ENCODE results near the gene DHRS12.

The DHRS12 gene

GRCh38 chr13:51806566-51806965, 2.6 kb upstream of the DHRS12 start:
- no peak for DNase-seq

GRCh38 chr13:51805925-51806324, 2.0 kb upstream of the DHRS12 start:
- no peak for DNase-seq

DNA sequence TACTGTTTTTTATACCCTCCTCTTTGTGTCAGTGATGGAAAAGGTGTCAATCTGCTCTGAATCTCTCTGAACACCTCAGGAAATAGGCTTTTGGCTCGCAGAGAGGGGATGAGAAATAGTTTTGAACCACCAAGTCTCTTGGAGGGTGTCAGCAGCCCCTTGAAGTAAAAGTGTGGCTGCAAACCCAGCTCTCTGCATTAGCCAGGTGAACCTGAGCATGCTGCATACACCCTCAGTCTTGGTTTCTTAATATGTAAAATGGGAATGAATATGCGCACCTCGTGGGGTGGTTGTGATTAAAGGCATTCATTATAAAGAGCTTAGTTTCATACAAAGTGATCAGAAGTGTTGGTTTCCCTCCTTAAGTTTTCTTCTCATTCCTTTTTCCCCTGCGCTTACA, 1.4 kb upstream of the DHRS12 start:
- DNase-seq: no peak

GRCh38 chr13:51804295-51805172, 571 bp upstream of the DHRS12 start:
- DNase-seq: peak; percentile 25

GRCh38 chr13:51802631-51803418, 1.1 kb downstream of the DHRS12 start:
- no peak for DNase-seq

DNA sequence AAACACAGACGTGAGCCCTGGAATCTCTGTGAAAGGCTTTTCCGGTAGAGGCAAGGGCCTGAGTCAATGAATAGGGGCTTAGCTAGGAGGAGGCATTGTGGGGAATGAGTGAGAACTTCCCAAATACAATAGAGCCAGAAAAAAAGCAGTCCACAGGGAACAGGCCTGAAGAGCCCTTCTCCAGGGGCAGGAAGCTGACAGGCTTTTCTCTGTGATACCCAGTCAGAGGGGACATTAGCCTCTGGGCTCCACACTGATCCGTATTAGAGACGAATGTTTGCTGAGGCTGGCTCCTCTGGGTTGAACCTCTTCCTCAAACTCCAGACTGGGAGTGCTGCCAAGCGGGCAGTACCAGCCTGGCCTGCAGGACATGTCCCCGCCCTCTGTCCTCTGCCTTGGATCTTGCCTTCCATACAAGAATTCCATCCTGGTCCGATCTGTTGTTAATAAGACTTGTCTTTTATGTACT, 2.3 kb downstream of the DHRS12 start:
- no peak for DNase-seq

DNA sequence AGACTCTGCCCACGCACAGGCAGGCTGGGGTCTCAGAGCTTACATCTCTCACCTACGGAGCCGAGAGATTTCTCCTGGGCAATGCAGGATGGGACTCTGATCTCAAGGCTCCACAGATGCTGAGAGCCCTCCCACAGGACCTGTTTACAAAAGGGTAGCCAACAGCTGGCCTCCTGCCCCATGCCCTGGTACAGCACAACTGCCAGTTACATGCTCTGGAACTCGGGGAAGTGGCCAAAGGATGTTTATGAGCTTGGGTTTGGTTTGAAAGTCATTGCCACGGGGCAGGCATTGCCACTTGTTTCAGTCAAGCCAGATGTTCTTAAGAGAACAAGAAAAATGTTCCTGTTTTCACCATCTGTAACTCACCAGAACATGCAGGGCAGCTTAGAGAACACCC, 3.5 kb downstream of the DHRS12 start:
- DNase-seq: no peak

DNA sequence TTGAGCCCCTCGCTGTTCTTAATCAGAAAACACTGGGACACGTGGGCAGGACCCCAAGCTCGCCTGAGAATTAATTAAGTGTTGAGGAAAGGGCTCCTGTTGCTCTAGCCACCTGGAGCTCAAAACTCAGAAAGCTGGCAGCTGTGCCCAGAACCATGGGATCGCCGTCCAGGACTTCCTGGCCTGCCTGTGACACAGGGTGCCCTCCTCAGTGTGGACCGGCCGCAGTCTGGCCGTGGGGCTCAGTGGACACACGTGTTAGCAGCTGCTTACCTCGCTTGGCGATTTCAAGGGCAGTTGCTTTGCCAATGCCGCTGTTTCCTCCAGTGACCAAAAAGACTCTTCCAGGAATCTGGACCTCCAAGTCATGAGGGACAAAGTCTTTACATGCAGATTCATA, 4.7 kb downstream of the DHRS12 start:
- DNase-seq: no peak

GRCh38 chr13:51797664-51798488, 6.1 kb downstream of the DHRS12 start:
- peak; percentile 44 for DNase-seq

DNA sequence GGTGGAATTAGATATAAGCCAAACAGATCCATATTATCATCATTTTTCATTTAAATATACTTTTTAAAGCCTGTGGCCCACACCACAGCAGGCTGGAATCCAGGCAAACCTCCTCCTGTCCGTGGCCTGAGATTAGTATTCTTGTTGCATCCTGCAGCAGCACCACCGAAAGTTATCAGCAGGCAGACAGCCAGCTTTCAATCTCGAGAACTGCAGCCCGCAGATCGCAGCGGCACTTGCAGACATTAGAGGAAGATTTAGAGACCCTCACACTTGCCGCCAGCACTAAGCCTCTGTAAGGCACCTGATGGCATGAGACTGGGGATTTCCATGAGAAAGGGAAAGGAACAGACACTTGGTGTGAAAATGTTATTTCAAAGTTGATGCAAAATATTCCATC, 7.4 kb downstream of the DHRS12 start:
- DNase-seq: no peak

GRCh38 chr13:51795419-51795818, 8.5 kb downstream of the DHRS12 start:
- DNase-seq: no peak

- no peak for DNase-seq
Observed at GRCh38 chr13:51794964-51795363, 9.0 kb downstream of the DHRS12 start.

DNA sequence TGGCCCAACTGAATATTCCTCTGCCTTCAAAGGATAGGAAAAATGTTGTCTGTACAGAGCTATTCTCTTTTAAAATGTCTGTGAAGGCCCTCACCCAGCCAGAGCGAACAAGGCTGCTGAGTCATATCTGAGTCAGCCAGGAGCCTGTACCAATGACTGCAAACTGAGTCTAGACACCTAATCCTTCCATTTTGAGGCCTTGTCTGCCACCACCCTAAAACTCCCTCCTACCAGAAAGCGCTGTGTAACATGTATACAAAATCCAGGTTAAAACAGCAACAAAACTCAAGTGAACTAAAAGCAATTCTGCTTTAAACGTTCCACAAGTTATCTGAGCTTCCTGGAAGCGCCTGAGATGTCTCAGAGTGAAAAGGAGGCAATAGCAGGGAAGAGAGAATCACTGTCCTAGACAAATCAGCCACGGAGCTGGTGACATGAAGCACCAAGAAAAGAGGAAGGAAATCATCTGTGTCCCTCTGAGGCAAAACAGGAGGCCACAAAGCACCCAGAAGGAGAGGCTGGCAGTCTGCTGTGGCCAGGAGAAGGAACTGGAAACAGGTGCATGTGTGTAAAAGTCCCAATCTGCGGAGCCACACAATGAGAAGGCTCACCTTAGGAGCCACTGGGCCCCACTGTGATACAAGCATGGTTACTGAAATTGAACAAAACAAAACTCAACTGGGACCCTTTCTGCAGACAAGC, 10.2 kb downstream of the DHRS12 start:
- no peak for DNase-seq

DNA sequence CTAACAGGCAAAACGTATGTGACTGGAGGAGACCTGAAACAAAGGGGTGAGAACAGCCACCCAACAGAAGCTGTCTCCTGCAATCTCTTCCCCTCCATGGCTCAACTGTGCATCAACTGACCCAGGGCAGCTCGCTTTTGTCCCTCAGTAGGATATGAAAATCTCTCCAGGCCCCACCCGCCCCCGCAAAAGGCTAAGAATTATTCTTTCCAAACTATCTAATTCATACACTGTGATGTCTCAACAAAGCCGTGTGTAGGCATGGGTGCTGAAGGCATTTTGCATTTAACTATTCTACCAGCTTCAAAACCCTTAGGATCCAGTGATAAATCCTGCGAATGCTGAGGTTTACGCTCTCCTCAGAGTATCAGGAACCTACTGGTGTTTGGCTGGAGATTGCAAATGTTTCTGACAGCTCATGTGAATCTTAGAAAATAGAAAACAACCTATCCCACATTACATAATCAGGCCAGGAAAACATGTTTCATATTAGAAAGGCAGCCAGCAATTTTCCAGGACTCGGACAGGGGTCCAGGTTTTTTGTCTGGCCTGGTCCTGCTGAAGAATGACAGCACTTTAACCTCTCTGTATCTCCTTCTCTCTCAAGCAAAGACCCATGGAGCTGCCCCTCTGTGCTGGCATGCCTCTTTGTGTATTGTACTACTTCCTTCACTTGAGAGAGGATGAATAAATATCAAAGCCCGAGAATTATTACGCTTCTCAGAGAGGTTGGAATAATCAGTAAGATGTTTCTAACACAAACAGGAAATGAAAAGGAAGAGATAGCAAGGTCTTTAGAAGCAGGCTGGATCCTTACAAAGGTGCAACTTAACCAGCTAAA, 17.3 kb downstream of the DHRS12 start:
- no peak for DNase-seq

GRCh38 chr13:51785712-51786424, 18.1 kb downstream of the DHRS12 start:
- no peak for DNase-seq

- DNase-seq: no peak
Observed at GRCh38 chr13:51784097-51784496, 19.9 kb downstream of the DHRS12 start.

DNA sequence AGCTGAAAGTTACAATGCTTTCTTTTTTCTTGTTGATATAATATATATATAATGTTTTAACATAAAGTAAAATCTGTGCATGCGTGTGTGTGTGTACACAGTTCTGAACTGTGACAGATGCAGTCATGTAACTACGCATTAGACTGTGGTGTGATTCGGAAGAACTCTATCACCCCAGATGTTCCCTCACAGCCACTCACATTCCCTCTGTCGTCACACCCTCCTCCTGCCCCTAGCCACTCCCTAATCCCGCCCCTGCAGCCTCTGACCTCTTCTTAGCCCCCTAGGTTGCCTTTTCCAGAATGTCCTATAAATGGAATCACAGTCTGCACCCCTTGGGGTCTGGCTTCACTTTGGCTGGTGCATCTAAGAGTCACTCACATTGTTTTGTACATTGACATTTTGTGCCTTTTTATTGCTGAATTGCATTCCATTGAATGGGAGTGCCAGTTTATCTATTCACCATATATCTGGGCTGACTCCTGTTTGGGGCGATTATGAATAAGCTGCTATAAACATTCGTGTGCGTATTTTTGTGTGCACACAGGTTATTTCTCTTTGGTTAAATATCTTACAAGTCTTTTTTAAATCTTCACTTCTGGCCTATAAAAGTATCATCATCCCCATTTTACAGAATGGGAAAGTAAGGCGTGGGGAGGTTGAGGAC, 20.4 kb downstream of the DHRS12 start:
- no peak for DNase-seq

GRCh38 chr13:51782026-51782710, 21.8 kb downstream of the DHRS12 start:
- no peak for DNase-seq

- DNase-seq: no peak
Observed at GRCh38 chr13:51781246-51782022, 22.5 kb downstream of the DHRS12 start.

All from activated gamma-delta T cell treated with Interleukin-2 at 50 U/mL for 16 hours (primary cell).